ENCODE measurements around the gene TIMD4.

Gene TIMD4

GRCh38 chr5:156913355-156913718 is 49.7 kb downstream of the TIMD4 start:
- TF ChIP-seq CTCF (IDR thresholded peaks at IDR 0.05; ENCODE audit: insufficient read depth, low read depth, low read length, missing control alignments), result no peak
- no peak for DNase-seq (ENCODE audit: low read depth)
- no peak overlapping the region for H3K4me3 ChIP-seq (ENCODE audit: low read depth, low read length)

GRCh38 chr5:156912869-156913268 is 50.2 kb downstream of the TIMD4 start:
- TF ChIP-seq CTCF (IDR thresholded peaks at IDR 0.05; ENCODE audit: insufficient read depth, low read depth, low read length, missing control alignments), result no peak
- H3K4me3 ChIP-seq (ENCODE audit: low read depth, low read length), result no peak overlapping the region
- DNase-seq (ENCODE audit: low read depth), result no peak

GRCh38 chr5:156909180-156909579 is 53.8 kb downstream of the TIMD4 start:
- DNase-seq (ENCODE audit: low read depth), result no peak
- H3K4me3 ChIP-seq (ENCODE audit: low read depth, low read length), result no peak overlapping the region
- TF ChIP-seq CTCF (IDR thresholded peaks at IDR 0.05; ENCODE audit: insufficient read depth, low read depth, low read length, missing control alignments), result no peak

- H3K4me3 ChIP-seq (ENCODE audit: low read depth, low read length), result no peak overlapping the region
- no peak for TF ChIP-seq CTCF (IDR thresholded peaks at IDR 0.05; ENCODE audit: insufficient read depth, low read depth, low read length, missing control alignments)
- no peak for DNase-seq (ENCODE audit: low read depth)
These were observed 55.4 kb downstream of the TIMD4 start for GRCh38 chr5:156907667-156908066.

- no peak overlapping the region for H3K4me3 ChIP-seq (ENCODE audit: low read depth, low read length)
- no peak for DNase-seq (ENCODE audit: low read depth)
- TF ChIP-seq CTCF (IDR thresholded peaks at IDR 0.05; ENCODE audit: insufficient read depth, low read depth, low read length, missing control alignments), result no peak
These were observed 56.2 kb downstream of the TIMD4 start for GRCh38 chr5:156906807-156907206.

- no peak for DNase-seq (ENCODE audit: low read depth)
- TF ChIP-seq CTCF (IDR thresholded peaks at IDR 0.05; ENCODE audit: insufficient read depth, low read depth, low read length, missing control alignments), result no peak
- no peak overlapping the region for H3K4me3 ChIP-seq (ENCODE audit: low read depth, low read length)
These were observed 66.5 kb downstream of the TIMD4 start for GRCh38 chr5:156896546-156896945.

GRCh38 chr5:156893517-156893916 is 69.5 kb downstream of the TIMD4 start:
- peak; percentile 48 for DNase-seq (ENCODE audit: low read depth)
- no peak overlapping the region for H3K4me3 ChIP-seq (ENCODE audit: low read depth, low read length)
- no peak for TF ChIP-seq CTCF (IDR thresholded peaks at IDR 0.05; ENCODE audit: insufficient read depth, low read depth, low read length, missing control alignments)

All from GM12865 (cell line).